Choroid plexus epithelial cell (primary cell): Measurements from ENCODE around the gene PI4KB.

Experiments
- DNase-seq: peaks from one replicate; pipeline ENCODE4 v3.0.0-alpha.2; 2010; ENCODE audit warnings: low read depth
- H3K4me3 ChIP-seq: 2 replicates; pipeline ENCODE4 v1.5.1; 2011; ENCODE audit warnings: low read depth, mild to moderate bottlenecking, control low read depth, low read length, moderate library complexity
- TF ChIP-seq, protein P1 (sequence below): conservative IDR thresholded peaks from 2 replicates; pipeline ENCODE4 v1.5.1; 2011; ENCODE audit warnings: low read depth, mild to moderate bottlenecking, control low read depth, inconsistent platforms, low read length, moderate library complexity

The PI4KB gene

DNA sequence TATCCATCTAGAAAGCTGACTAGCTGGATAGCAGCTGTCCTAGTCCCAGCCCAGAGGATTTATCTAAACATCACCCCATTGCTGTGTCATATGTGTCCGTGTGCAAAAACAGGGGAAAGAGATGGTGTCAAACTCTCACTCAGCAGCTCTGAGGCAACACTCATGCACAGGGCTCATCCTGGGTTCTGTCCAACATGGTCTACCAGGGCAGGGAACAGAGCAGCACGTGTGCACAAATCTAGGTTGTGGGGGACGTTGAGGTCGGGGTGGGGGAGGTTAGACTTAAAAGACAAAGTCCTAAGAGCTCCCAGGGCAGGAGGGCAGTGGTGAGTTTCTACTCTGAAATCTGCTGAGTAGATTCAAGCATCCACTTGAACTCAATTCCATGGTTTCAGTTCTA is 16.2 kb downstream of the PI4KB start:
- peak; percentile 55 for DNase-seq
- TF ChIP-seq, protein P1, sequence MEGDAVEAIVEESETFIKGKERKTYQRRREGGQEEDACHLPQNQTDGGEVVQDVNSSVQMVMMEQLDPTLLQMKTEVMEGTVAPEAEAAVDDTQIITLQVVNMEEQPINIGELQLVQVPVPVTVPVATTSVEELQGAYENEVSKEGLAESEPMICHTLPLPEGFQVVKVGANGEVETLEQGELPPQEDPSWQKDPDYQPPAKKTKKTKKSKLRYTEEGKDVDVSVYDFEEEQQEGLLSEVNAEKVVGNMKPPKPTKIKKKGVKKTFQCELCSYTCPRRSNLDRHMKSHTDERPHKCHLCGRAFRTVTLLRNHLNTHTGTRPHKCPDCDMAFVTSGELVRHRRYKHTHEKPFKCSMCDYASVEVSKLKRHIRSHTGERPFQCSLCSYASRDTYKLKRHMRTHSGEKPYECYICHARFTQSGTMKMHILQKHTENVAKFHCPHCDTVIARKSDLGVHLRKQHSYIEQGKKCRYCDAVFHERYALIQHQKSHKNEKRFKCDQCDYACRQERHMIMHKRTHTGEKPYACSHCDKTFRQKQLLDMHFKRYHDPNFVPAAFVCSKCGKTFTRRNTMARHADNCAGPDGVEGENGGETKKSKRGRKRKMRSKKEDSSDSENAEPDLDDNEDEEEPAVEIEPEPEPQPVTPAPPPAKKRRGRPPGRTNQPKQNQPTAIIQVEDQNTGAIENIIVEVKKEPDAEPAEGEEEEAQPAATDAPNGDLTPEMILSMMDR, result no peak

DNA sequence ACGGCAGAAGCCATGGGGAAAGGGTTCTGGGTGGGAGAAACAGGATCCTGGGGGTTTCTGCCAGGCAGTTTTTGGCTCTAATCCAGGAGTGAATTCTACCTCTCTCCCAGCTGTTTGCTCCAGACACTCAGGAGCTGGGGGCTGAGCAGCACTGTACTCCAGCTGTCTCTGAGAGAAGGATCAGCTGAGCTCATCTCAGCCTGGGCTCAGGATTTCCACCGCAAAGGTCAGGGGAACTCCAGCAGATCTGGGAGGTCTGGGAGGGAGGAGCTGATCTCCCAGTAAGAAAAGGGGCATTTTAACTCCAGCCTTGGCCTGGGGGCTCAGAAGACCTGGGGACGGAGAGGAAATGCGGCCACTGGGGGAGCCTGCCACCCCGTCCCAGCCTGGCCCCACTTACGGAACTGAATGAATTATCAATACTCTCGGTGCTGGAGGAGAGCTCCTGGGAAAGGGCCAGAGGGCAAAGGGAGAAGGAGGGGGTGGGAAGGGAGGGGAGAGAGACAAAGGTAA is 17.3 kb downstream of the PI4KB start:
- TF ChIP-seq, protein P1, result no peak
- DNase-seq, result peak; percentile 89
- no peak overlapping the region for H3K4me3 ChIP-seq

More for the DNA sequence above, 16.2 kb downstream of the PI4KB start:
- H3K4me3 ChIP-seq, result no peak overlapping the region

DNA sequence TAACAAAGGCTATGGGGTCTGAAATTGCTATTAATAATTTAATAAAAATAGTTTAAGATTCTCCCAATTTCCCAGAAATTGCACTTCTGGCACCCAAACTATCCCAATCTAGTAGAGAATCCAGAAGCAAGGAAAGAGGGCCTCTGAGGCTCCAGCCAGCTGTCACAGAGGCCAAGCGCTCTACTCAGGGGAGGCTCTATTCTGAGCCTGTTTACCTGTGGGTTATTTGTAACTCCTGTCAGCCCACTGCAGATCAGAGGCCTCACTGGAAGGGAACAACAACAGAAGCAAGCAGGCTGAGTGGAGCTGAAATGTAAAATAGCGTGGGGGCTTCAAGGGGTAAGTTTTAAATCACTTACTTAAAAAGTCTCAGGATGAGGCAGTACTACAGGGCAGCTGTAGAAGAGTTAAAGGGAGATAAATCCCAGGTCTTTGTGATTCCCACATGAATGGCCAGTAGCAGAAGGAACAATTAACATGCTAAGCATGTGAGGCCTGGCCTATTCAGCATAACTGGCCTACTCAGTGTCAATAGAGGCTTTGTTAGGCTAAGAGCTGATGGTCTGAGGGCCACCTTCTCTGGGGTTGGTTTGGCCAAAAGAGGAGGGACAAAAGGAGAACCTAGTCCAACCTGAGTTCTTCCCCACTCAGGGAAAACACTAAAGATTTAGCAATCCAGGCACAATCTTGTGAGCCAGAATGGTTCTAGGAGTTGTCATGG is 32.3 kb downstream of the PI4KB start:
- DNase-seq, result no peak
- no peak overlapping the region for H3K4me3 ChIP-seq

DNA sequence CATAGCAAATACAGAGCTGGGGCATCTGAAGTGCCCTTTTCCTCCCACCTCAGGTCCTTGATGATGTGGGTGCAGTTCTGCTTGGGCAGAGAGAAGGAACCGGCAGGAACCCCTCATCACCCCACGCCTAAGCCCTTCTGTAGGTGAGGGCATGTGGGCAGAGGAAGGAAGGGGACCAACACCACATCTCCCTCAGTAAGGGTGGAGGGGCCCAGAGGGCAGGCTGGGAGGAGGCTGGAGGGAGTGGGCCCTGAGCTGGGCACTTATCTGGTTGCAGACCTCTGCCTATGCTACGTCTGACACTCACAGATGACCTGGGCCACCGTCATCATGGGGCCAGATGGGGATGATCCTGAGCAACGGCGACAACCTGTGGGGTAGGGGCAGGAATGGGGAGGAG is 34.1 kb downstream of the PI4KB start:
- TF ChIP-seq, protein P1, result no peak
- no peak for DNase-seq
- H3K4me3 ChIP-seq, result no peak overlapping the region

More for the DNA sequence above, 32.3 kb downstream of the PI4KB start:
- TF ChIP-seq, protein P1, result no peak

DNA sequence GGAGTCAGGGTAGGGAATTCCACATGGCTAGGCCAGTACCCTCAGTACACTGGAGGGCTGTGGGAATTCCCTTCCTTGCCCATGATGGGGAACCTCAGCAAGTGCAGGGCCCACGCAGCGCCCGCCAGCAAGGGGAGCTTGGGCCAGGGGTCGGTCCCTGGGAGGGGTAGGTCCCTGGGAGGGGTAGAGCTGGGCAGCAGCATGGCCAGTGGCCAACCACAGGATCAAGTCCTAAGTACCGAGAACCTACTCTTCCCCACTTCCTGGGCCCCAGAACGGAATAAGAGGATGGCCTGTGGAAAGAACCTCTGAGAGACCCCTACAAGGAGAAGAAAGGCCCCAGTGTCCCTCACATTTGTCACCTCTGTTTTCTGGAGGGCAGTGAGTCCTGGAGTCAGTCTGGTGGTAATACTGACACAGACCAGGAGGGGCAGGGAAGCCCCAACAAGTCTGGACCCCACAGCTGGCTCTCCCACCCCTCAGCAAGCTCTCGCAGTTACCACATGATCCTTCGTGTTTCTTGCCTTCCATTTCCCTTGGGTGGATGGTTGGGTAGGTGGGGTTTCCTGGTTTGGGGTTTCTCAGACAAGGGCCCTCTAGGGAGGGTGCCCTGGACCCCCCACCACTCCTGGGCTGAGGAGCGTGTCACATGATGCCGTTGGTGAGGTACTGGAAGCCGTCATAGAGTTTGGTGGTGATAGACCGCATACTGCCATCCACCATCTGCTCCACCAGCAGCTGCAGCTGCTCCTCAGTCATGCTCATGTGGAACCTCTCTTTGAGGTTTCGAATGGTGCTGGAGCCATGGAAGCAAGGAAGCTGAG is 34.8 kb downstream of the PI4KB start:
- H3K4me3 ChIP-seq, result no peak overlapping the region
- DNase-seq, result no peak
- TF ChIP-seq, protein P1, result peak; percentile 14

DNA sequence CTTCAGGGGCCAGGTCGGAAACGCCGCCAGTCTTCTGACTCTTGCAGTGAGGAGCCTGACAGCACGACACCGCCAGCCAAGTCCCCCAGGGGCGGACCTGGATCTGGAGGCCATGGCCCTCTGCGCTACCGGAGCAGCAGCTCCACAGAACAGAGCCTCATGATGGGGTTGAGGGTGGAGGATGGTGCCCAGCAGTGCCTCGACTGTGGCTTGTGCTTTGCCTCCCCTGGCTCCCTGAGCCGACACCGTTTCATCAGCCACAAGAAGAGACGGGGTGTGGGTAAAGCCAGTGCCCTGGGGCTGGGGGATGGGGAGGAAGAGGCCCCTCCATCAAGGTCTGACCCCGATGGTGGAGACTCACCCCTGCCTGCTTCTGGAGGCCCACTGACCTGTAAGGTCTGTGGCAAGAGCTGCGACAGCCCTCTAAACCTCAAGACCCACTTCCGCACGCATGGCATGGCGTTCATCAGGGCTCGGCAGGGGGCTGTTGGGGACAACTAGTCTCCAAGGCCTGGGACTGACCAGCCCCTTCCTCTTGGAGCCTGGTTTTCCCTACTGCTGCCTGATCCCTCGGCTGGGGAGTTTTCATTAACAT is 36.4 kb downstream of the PI4KB start:
- TF ChIP-seq, protein P1, result no peak
- no peak overlapping the region for H3K4me3 ChIP-seq
- no peak for DNase-seq
